Mesenchymal stem cell (in vitro differentiated cells and primary cell): ENCODE results near the gene NUBP2.

Experiments used
- DNase-seq: peaks from one replicate; pipeline ENCODE4 v3.0.0-alpha.2; 2013
- H2AFZ ChIP-seq: one replicate; pipeline ENCODE4 v1.6.1; 2013; ENCODE audit warnings: low read depth, mild to moderate bottlenecking, control low read depth, inconsistent platforms, low read length, moderate library complexity
- H2AK5ac ChIP-seq: 2 replicates; pipeline ENCODE4 v1.6.1; 2013; ENCODE audit warnings: low read length, moderate library complexity, mild to moderate bottlenecking, inconsistent platforms; ENCODE audit not compliant: severe bottlenecking
- H2BK120ac ChIP-seq: one replicate; pipeline ENCODE4 v1.6.1; 2013; ENCODE audit warnings: low read depth, mild to moderate bottlenecking, inconsistent platforms, low read length, moderate library complexity
- H2BK12ac ChIP-seq, 2 experiments: one replicate each; pipeline ENCODE4 v1.6.1; 2013; ENCODE audit warnings: inconsistent platforms in 2 of 2, low read length in 2 of 2, mild to moderate bottlenecking in 2 of 2, moderate library complexity in 2 of 2, control low read depth in 1 of 2
- H2BK15ac ChIP-seq: one replicate; pipeline ENCODE4 v1.6.1; 2013; ENCODE audit warnings: mild to moderate bottlenecking, low read depth, inconsistent platforms; ENCODE audit not compliant: poor library complexity, severe bottlenecking
- H2BK5ac ChIP-seq: 2 replicates; pipeline ENCODE4 v1.6.1; 2013; ENCODE audit warnings: low read depth, mild to moderate bottlenecking, low read length, control low read depth, inconsistent platforms; ENCODE audit not compliant: poor library complexity, severe bottlenecking
- H3K14ac ChIP-seq, 2 experiments: one replicate each; pipeline ENCODE4 v1.6.1; 2013; ENCODE audit warnings: inconsistent platforms in 2 of 2, low read length in 2 of 2, control low read depth in 1 of 2, mild to moderate bottlenecking in 1 of 2, moderate library complexity in 1 of 2
- H3K18ac ChIP-seq, 2 experiments: one replicate each; pipeline ENCODE4 v1.6.1; 2013; ENCODE audit warnings: inconsistent platforms in 2 of 2, low read length in 2 of 2, control low read depth in 1 of 2, low read depth in 1 of 2, mild to moderate bottlenecking in 1 of 2
- H3K23ac ChIP-seq, 2 experiments: one replicate each; pipeline ENCODE4 v1.6.1; 2013; ENCODE audit warnings: inconsistent platforms in 2 of 2, low read length in 2 of 2, mild to moderate bottlenecking in 2 of 2, moderate library complexity in 2 of 2, control low read depth in 1 of 2
- H3K27ac ChIP-seq: 2 replicates; pipeline ENCODE4 v1.5.1; 2013; ENCODE audit warnings: mild to moderate bottlenecking, moderate library complexity, low read length, control low read depth, inconsistent platforms; ENCODE audit not compliant: poor library complexity, severe bottlenecking
- H3K27me3 ChIP-seq, 2 experiments: 2 replicates each; pipeline versions ENCODE4 v1.6.1 to v1.7.0; 2013; ENCODE audit warnings: low read length in 2 of 2, mild to moderate bottlenecking in 2 of 2, moderate library complexity in 2 of 2, control low read depth in 1 of 2, inconsistent platforms in 1 of 2; ENCODE audit not compliant: control insufficient read depth in 1 of 2, insufficient read depth in 1 of 2
- H3K36me3 ChIP-seq, 2 experiments: 2 replicates each; pipeline versions ENCODE4 v1.6.1 to v1.7.0; 2013; ENCODE audit warnings: low read length in 2 of 2, control low read depth in 1 of 2, inconsistent platforms in 1 of 2, low read depth in 1 of 2, mild to moderate bottlenecking in 1 of 2; ENCODE audit not compliant: insufficient read depth in 2 of 2, control insufficient read depth in 1 of 2
- H3K4ac ChIP-seq, 2 experiments: one replicate each; pipeline ENCODE4 v1.6.1; 2013; ENCODE audit warnings: inconsistent platforms in 2 of 2, low read length in 2 of 2, mild to moderate bottlenecking in 2 of 2, moderate library complexity in 2 of 2, control low read depth in 1 of 2, low read depth in 1 of 2
- H3K4me1 ChIP-seq: 2 replicates; pipeline ENCODE4 v1.6.1; 2013; ENCODE audit warnings: low read depth, low read length, control low read depth; ENCODE audit not compliant: control insufficient read depth, insufficient read depth
- H3K4me2 ChIP-seq: 2 replicates; pipeline ENCODE4 v1.6.1; 2013; ENCODE audit warnings: low read length, mild to moderate bottlenecking, inconsistent platforms; ENCODE audit not compliant: poor library complexity, severe bottlenecking
- H3K4me3 ChIP-seq, 2 experiments: 2 replicates each; pipeline versions ENCODE4 v1.5.1 to v1.7.0; 2013; ENCODE audit warnings: low read length in 2 of 2, mild to moderate bottlenecking in 2 of 2, control low read depth in 1 of 2, low read depth in 1 of 2; ENCODE audit not compliant: insufficient read depth in 1 of 2
- H3K79me1 ChIP-seq: replicated peaks from 2 replicates; pipeline ENCODE4 v1.6.1; 2013; ENCODE audit warnings: mild to moderate bottlenecking, control low read depth, low read length, inconsistent platforms; ENCODE audit not compliant: poor library complexity, severe bottlenecking
- H3K9ac ChIP-seq: 2 replicates; pipeline ENCODE4 v1.7.0; 2013; ENCODE audit warnings: mild to moderate bottlenecking, low read length, moderate library complexity
- H3K9me3 ChIP-seq: 2 replicates; pipeline ENCODE4 v1.7.0; 2013; ENCODE audit warnings: mild to moderate bottlenecking, low read length; ENCODE audit not compliant: control insufficient read depth
- H4K8ac ChIP-seq: one replicate; pipeline ENCODE4 v1.6.1; 2013; ENCODE audit warnings: inconsistent platforms, mild to moderate bottlenecking, low read length, moderate library complexity
- H4K91ac ChIP-seq: one replicate; pipeline ENCODE4 v1.6.1; 2013; ENCODE audit warnings: mild to moderate bottlenecking, low read length, inconsistent platforms
- WGBS: methylation state at CpG from one replicate; pipeline ENCODE4 v1.1.7; 2013; ENCODE audit warnings: mixed read lengths; 5-methylcytosine and 5-hydroxymethylcytosine counted together

The NUBP2 gene

GRCh38 chr16:1790611-1791255, 8.0 kb downstream of the NUBP2 start:
- no peak overlapping the region for H3K18ac ChIP-seq
- H4K91ac ChIP-seq: no peak overlapping the region
- H2AK5ac ChIP-seq: no peak overlapping the region
- H2BK5ac ChIP-seq: no peak overlapping the region
- H3K9me3 ChIP-seq: no peaks in the 10 kb centered on the region
- no peak overlapping the region for H3K27ac ChIP-seq
- no peak overlapping the region for H3K9ac ChIP-seq
- no peak overlapping the region for H3K14ac ChIP-seq
- no peak overlapping the region for H3K4ac ChIP-seq
- H3K4me1 ChIP-seq: peaks cover 8% of the 10 kb centered on the region
- H3K4me3 ChIP-seq: no peak overlapping the region
- DNase-seq: no peak
- no peak overlapping the region for H3K4me2 ChIP-seq
- no peak overlapping the region for H3K23ac ChIP-seq
- no peak overlapping the region for H2BK120ac ChIP-seq
- H4K8ac ChIP-seq: no peak overlapping the region
- H3K27me3 ChIP-seq: no peaks in the 10 kb centered on the region
- H2AFZ ChIP-seq: no peak overlapping the region
- 97% methylated on average over 44 of the region's 44 CpGs for WGBS
- H2BK15ac ChIP-seq: no peak overlapping the region
- peaks cover 36% of the 10 kb centered on the region for H3K79me1 ChIP-seq
- H3K36me3 ChIP-seq: peaks cover 23 to 81% of the 10 kb centered on the region in 2 experiments
- no peak overlapping the region for H2BK12ac ChIP-seq

GRCh38 chr16:1791256-1791942, 8.6 kb downstream of the NUBP2 start:
- 96% methylated on average over 53 of the region's 53 CpGs for WGBS

GRCh38 chr16:1791943-1792812, 9.4 kb downstream of the NUBP2 start:
- no peaks in the 10 kb centered on the region for H3K27me3 ChIP-seq
- no peak overlapping the region for H4K8ac ChIP-seq
- H3K27ac ChIP-seq: no peak overlapping the region
- H2AFZ ChIP-seq: no peak overlapping the region
- no peaks in the 10 kb centered on the region for H3K9me3 ChIP-seq
- no peak overlapping the region for H3K14ac ChIP-seq
- H3K18ac ChIP-seq: no peak overlapping the region
- H3K79me1 ChIP-seq: peaks cover 23% of the 10 kb centered on the region
- no peak overlapping the region for H4K91ac ChIP-seq
- H2BK12ac ChIP-seq: no peak overlapping the region
- no peak overlapping the region for H2AK5ac ChIP-seq
- no peak overlapping the region for H3K4me2 ChIP-seq
- no peak overlapping the region for H2BK5ac ChIP-seq
- no peak overlapping the region for H2BK120ac ChIP-seq
- H3K4ac ChIP-seq: no peak overlapping the region
- no peak overlapping the region for H3K9ac ChIP-seq
- DNase-seq: no peak
- 93% methylated on average over 59 of the region's 59 CpGs for WGBS
- peaks cover 6% of the 10 kb centered on the region for H3K4me1 ChIP-seq
- no peak overlapping the region for H3K4me3 ChIP-seq
- H3K36me3 ChIP-seq: peaks cover 17 to 67% of the 10 kb centered on the region in 2 experiments
- H2BK15ac ChIP-seq: no peak overlapping the region
- no peak overlapping the region for H3K23ac ChIP-seq

More at GRCh38 chr16:1791256-1791942, 8.6 kb downstream of the NUBP2 start:
- H3K27ac ChIP-seq: no peak overlapping the region
- H3K4me2 ChIP-seq: no peak overlapping the region
- no peak overlapping the region for H2BK120ac ChIP-seq
- peaks cover 23 to 75% of the 10 kb centered on the region in 2 experiments for H3K36me3 ChIP-seq
- H3K79me1 ChIP-seq: peaks cover 30% of the 10 kb centered on the region
- no peak overlapping the region for H2AK5ac ChIP-seq
- no peak overlapping the region for H2BK12ac ChIP-seq
- peaks cover 7% of the 10 kb centered on the region for H3K4me1 ChIP-seq
- H3K18ac ChIP-seq: no peak overlapping the region
- H3K9me3 ChIP-seq: no peaks in the 10 kb centered on the region
- no peak overlapping the region for H4K91ac ChIP-seq
- H3K14ac ChIP-seq: no peak overlapping the region
- no peak overlapping the region for H3K4ac ChIP-seq
- no peak overlapping the region for H4K8ac ChIP-seq
- H3K4me3 ChIP-seq: no peak overlapping the region
- H2BK15ac ChIP-seq: no peak overlapping the region
- no peak overlapping the region for H2BK5ac ChIP-seq
- no peak overlapping the region for H3K9ac ChIP-seq
- H3K23ac ChIP-seq: no peak overlapping the region
- DNase-seq: no peak
- no peak overlapping the region for H2AFZ ChIP-seq
- no peaks in the 10 kb centered on the region for H3K27me3 ChIP-seq
